Stomach (tissue), 4 donors: ENCODE data around the gene FGFR2.

Source experiments
- POLR2A ChIP-seq, 4 donors: fragments of 450-650 bp; IDR thresholded peaks; one replicate each; pipeline ENCODE4 v1.6.1; 2016; ENCODE audit warnings: antibody characterized with exemption in 4 of 4, control low read depth in 2 of 4, mild to moderate bottlenecking in 1 of 4, moderate library complexity in 1 of 4
- TF ChIP-seq, protein P1 (sequence below), 7 experiments: fragments of 450-650 bp in 4 of 7; fragments of 200-600 bp in 3 of 7; sonication (generic) in 3 of 7; IDR thresholded peaks; one replicate each; pipeline ENCODE4 v1.5.1; 2016 to 2019; ENCODE audit warnings: antibody characterized with exemption in 7 of 7, control low read depth in 2 of 7, mild to moderate bottlenecking in 1 of 7

DNA sequence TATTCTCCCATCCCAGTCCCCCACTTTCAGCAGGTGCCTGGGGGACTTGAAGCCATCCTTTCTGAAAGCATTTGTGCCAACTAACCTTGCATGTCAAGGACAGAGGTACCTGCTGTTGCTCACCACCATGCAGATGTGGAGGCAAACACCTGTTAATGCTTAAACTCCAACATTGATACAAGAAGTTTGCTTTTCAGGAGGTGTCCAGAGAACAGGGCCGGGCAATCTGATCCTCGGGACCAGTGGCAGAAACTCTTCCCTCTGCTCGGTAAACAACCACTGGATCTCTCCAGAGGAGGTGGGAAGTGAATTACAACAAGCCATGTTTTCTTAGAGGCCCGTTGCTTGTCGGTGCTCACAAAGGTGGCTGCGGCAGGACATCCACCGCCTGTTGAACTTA is 54.7 kb downstream of the FGFR2 start:
- TF ChIP-seq, protein P1, sequence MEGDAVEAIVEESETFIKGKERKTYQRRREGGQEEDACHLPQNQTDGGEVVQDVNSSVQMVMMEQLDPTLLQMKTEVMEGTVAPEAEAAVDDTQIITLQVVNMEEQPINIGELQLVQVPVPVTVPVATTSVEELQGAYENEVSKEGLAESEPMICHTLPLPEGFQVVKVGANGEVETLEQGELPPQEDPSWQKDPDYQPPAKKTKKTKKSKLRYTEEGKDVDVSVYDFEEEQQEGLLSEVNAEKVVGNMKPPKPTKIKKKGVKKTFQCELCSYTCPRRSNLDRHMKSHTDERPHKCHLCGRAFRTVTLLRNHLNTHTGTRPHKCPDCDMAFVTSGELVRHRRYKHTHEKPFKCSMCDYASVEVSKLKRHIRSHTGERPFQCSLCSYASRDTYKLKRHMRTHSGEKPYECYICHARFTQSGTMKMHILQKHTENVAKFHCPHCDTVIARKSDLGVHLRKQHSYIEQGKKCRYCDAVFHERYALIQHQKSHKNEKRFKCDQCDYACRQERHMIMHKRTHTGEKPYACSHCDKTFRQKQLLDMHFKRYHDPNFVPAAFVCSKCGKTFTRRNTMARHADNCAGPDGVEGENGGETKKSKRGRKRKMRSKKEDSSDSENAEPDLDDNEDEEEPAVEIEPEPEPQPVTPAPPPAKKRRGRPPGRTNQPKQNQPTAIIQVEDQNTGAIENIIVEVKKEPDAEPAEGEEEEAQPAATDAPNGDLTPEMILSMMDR (IDR thresholded peaks at IDR 0.05), result no peak
- TF ChIP-seq POLR2A (IDR thresholded peaks at IDR 0.05), result no peak
